CD4-positive, alpha-beta T cell (primary cell): ENCODE measurements around the gene SGSM1. TPM values are rescaled to one million over a fixed set of nuclear protein-coding genes. Genes with fewer than 3 reads are reported as not detected.

Source experiments
- ATAC-seq: fragments of 200-7000 bp; cut with Tn5 transposase; one replicate; pipeline ENCODE4 v1.10.0; 2022; ENCODE audit warnings: mild to moderate bottlenecking; ENCODE audit not compliant: poor library complexity
- CTCF ChIA-PET: fragments of 350-600 bp; sonication (Branson Sonifier 250); formaldehyde crosslinking; loops from one replicate; lab custom pipeline; 2021; ENCODE audit warnings: antibody characterized with exemption, inconsistent platforms; lab: Charles Lee
- POLR2A ChIA-PET: fragments of 350-600 bp; sonication (Branson Sonifier 250); formaldehyde crosslinking; loops from one replicate; lab custom pipeline; 2021; ENCODE audit warnings: antibody characterized with exemption, inconsistent platforms; lab: Charles Lee
- DNase-seq, 14 experiments: peaks; one replicate each; pipeline ENCODE4 v3.0.0-alpha.2; 2013 to 2020; ENCODE audit warnings: mixed read lengths in 2 of 14
- H3K27ac ChIP-seq, 2 donors: one replicate each; pipeline versions ENCODE4 v1.5.1 to v1.7.0; 2013; ENCODE audit warnings: low read length in 2 of 2, low read depth in 1 of 2, mild to moderate bottlenecking in 1 of 2
- H3K27me3 ChIP-seq, 2 experiments: 1 replicate in 1 of 2; 2 replicates in 1 of 2; pipeline versions ENCODE4 v1.6.1 to v1.7.0; 2013; ENCODE audit warnings: low read length in 2 of 2, control low read depth in 1 of 2, mild to moderate bottlenecking in 1 of 2, moderate library complexity in 1 of 2; ENCODE audit not compliant: insufficient read depth in 2 of 2, control insufficient read depth in 1 of 2
- H3K36me3 ChIP-seq: one replicate; pipeline ENCODE4 v1.6.1; 2013; ENCODE audit warnings: low read length, control low read depth; ENCODE audit not compliant: insufficient read depth
- H3K4me1 ChIP-seq: one replicate; pipeline ENCODE4 v1.6.1; 2013; ENCODE audit warnings: low read length, control low read depth; ENCODE audit not compliant: insufficient read depth
- H3K4me3 ChIP-seq: one replicate; pipeline ENCODE4 v1.5.1; 2013; ENCODE audit warnings: mild to moderate bottlenecking, low read length, moderate library complexity
- H3K9me3 ChIP-seq, 2 experiments: 1 replicate in 1 of 2; 2 replicates in 1 of 2; pipeline versions ENCODE4 v1.6.1 to v1.7.0; 2013; ENCODE audit warnings: low read length in 2 of 2, mild to moderate bottlenecking in 2 of 2, control low read depth in 1 of 2, moderate library complexity in 1 of 2; ENCODE audit not compliant: control insufficient read depth in 1 of 2, insufficient read depth in 1 of 2
- H3K27ac Mint-ChIP-seq: one replicate; pipeline ENCODE4 v1.8.0; 2020; ENCODE audit warnings: mixed read lengths
- H3K27me3 Mint-ChIP-seq: one replicate; pipeline ENCODE4 v1.8.0; 2021; ENCODE audit warnings: mixed read lengths
- H3K36me3 Mint-ChIP-seq: one replicate; pipeline ENCODE4 v1.8.0; 2021; ENCODE audit warnings: low read depth, mixed read lengths
- H3K4me1 Mint-ChIP-seq: one replicate; pipeline ENCODE4 v1.8.0; 2021; ENCODE audit warnings: low read depth, mixed read lengths
- H3K4me3 Mint-ChIP-seq: one replicate; pipeline ENCODE4 v1.8.0; 2020; ENCODE audit warnings: mild to moderate bottlenecking, mixed read lengths
- H3K9me3 Mint-ChIP-seq: one replicate; pipeline ENCODE4 v1.8.0; 2020; ENCODE audit warnings: mixed read lengths
- intact Hi-C, 2 experiments: fragments of 100-400 bp; cut with DNase I in 1 of 2; cut with micrococcal nuclease in 1 of 2; formaldehyde crosslinking; loops; one replicate each; pipeline versions ENCODE4 v1.15.1 to v1.9.0; 2023 to 2025; cut with DNase I, micrococcal nuclease
- total RNA-seq, 174 experiments: library from RNA in 2 of 174; stranded (reverse) in 2 of 174; gene quantifications; one replicate each; pipeline ENCODE4 v1.2.3 and lab custom pipeline; 2021 to 2026
- TF ChIP-seq, protein P1 (sequence below): fragments of 200-600 bp; IDR thresholded peaks from one replicate; pipeline ENCODE4 v1.8.0; 2022; ENCODE audit warnings: antibody characterized with exemption, mild to moderate bottlenecking

SGSM1 gene
- total RNA-seq, 2 experiments from 2014 or later = 1.3 to 1.9 TPM

DNA sequence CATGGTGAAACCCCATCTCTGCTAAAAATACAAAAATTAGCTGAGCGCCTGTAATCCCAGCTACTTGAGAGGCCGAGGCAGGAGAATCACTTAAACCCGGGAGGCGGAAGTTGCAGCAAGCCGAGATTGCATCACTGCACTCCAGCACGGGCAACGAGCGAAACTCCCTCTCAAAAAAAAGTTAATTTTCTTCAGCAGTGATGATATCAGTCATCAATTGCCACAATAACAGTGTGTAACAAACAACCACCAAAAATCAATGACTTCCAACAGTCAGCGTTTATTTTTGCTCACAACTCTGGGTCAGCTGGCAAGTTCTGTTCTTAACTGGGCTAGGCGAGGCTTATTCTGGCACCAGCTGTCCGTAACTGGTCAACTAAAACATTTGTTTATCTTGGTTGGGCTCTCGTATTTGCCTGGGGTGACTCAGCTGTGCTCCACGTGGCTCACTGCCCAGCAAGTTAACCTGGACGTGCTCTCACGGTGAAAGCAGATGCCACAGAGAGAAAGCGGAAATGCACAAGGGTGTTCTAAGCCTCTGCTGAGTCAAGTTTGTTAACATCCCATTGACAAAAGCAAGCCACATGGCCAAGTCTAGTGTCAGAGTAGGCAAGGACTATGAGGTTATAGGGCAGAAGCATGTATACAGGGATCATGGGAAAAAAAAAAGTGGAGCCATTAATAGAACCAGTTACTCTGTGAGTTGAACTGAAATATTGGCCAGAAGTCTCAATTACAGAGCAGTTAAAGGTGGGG is 88.4 kb downstream of the SGSM1 start:
- Mint-ChIP-seq H3K36me3 (peaks cover 4% of the 10 kb centered on the region), H3K27me3 (no peaks in the 10 kb centered on the region), H3K27ac (no peak overlapping the region), H3K4me1 (no peaks in the 10 kb centered on the region), H3K9me3 (no peaks in the 10 kb centered on the region), H3K4me3 (no peak overlapping the region)
- CTCF ChIA-PET = no interaction called here
- Histone ChIP-seq H3K4me3 (no peak overlapping the region), H3K36me3 (no peaks in the 10 kb centered on the region), H3K27me3 (no peaks in the 10 kb centered on the region), H3K9me3 (peaks cover 0 to 4% of the 10 kb centered on the region in 2 experiments), H3K4me1 (no peaks in the 10 kb centered on the region), H3K27ac (no peak overlapping the region)
- TF ChIP-seq, protein P1, sequence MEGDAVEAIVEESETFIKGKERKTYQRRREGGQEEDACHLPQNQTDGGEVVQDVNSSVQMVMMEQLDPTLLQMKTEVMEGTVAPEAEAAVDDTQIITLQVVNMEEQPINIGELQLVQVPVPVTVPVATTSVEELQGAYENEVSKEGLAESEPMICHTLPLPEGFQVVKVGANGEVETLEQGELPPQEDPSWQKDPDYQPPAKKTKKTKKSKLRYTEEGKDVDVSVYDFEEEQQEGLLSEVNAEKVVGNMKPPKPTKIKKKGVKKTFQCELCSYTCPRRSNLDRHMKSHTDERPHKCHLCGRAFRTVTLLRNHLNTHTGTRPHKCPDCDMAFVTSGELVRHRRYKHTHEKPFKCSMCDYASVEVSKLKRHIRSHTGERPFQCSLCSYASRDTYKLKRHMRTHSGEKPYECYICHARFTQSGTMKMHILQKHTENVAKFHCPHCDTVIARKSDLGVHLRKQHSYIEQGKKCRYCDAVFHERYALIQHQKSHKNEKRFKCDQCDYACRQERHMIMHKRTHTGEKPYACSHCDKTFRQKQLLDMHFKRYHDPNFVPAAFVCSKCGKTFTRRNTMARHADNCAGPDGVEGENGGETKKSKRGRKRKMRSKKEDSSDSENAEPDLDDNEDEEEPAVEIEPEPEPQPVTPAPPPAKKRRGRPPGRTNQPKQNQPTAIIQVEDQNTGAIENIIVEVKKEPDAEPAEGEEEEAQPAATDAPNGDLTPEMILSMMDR = no peak
- ATAC-seq (no peak), DNase-seq (no peak)
- intact Hi-C loops = no loop called here
- POLR2A ChIA-PET = no interaction called here

GRCh38 chr22:24894998-24895397 is 89.0 kb downstream of the SGSM1 start:
- Histone ChIP-seq H3K4me1 (no peaks in the 10 kb centered on the region), H3K36me3 (no peaks in the 10 kb centered on the region), H3K27me3 (no peaks in the 10 kb centered on the region), H3K4me3 (no peak overlapping the region), H3K9me3 (peaks cover 0 to 4% of the 10 kb centered on the region in 2 experiments), H3K27ac (no peak overlapping the region)
- intact Hi-C loops = no loop called here
- TF ChIP-seq, protein P1 = no peak
- Mint-ChIP-seq H3K9me3 (no peaks in the 10 kb centered on the region), H3K27ac (no peak overlapping the region), H3K36me3 (peaks cover 4% of the 10 kb centered on the region), H3K4me1 (no peaks in the 10 kb centered on the region), H3K27me3 (no peaks in the 10 kb centered on the region), H3K4me3 (no peak overlapping the region)
- no peak for ATAC-seq
- CTCF ChIA-PET = no interaction called here
- POLR2A ChIA-PET = no interaction called here
- no peak for DNase-seq

DNA sequence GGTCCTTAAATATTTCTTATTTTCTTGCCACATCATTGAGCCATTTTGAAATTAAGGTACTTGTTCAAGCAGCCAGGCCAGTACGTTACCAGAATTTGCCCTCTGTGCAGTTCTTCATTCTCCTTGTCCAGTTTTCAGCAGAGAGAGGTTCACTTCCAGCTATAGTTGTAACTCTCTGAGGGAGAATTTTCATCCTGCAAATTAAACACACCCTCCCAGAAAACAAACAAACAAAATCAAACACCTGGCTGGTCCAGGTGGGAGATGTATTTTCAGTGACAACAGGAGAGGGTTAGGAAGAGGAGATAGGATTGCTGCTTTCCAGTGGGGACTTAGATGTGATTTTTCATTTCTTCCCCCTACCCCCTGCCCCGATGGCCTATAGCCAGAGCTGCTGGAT is 95.4 kb downstream of the SGSM1 start:
- Mint-ChIP-seq H3K27me3 (no peaks in the 10 kb centered on the region), H3K4me1 (no peaks in the 10 kb centered on the region)
- CTCF ChIA-PET = no interaction called here

More for the DNA sequence above, 95.4 kb downstream of the SGSM1 start:
- TF ChIP-seq, protein P1 = no peak
- ATAC-seq (no peak), DNase-seq (no peak)
- Histone ChIP-seq H3K4me3 (no peak overlapping the region), H3K27me3 (no peaks in the 10 kb centered on the region), H3K27ac (no peak overlapping the region), H3K36me3 (no peaks in the 10 kb centered on the region), H3K9me3 (peaks cover 14 to 17% of the 10 kb centered on the region in 2 experiments), H3K4me1 (no peaks in the 10 kb centered on the region)
- Mint-ChIP-seq H3K4me3 (no peak overlapping the region), H3K27ac (no peak overlapping the region), H3K9me3 (peaks cover 10% of the 10 kb centered on the region), H3K36me3 (peaks cover 29% of the 10 kb centered on the region)
- POLR2A ChIA-PET = no interaction called here
- intact Hi-C loops = no loop called here
